DMS79 treated with DMSO at 0.1 percent for 48 hours (cell line): Measurements from ENCODE around the gene ETDC.
"Not testable (repeated sequence)": the region's sequence is repeated elsewhere in the genome, so short reads cannot be mapped to it uniquely, and the experiment has no call there.

Experiments used
- DNase-seq: peaks from one replicate; lab custom pipeline; 2025; lab: John Stamatoyannopoulos, UW

Gene ETDC

GRCh38 chrX:135309430-135309923, at the start of gene ETDC:
ETDC (plus strand) TSS chrX:135309480; CDS start chrX:135309480, 0 bp downstream.
- DNase-seq: no peak

GRCh38 chrX:135260976-135261375, 48.3 kb upstream of the ETDC start:
- DNase-seq: not testable (repeated sequence)

GRCh38 chrX:135263376-135263775, 45.9 kb upstream of the ETDC start:
- DNase-seq: not testable (repeated sequence)

- DNase-seq: no peak
These were observed 45.1 kb upstream of the ETDC start for GRCh38 chrX:135264206-135264605.

- DNase-seq: no peak
These were observed 36.1 kb upstream of the ETDC start for GRCh38 chrX:135273162-135273561.

GRCh38 chrX:135275973-135276372, 33.3 kb upstream of the ETDC start:
- no peak for DNase-seq

- no peak for DNase-seq
These were observed 21.9 kb upstream of the ETDC start for GRCh38 chrX:135287266-135287823.

- peak; percentile 37 for DNase-seq
These were observed 13.9 kb upstream of the ETDC start for GRCh38 chrX:135295238-135295943.

- no peak for DNase-seq
These were observed 13.4 kb upstream of the ETDC start for GRCh38 chrX:135295944-135296305.

- no peak for DNase-seq
These were observed 6.9 kb upstream of the ETDC start for GRCh38 chrX:135302269-135302873.

- no peak for DNase-seq
These were observed 4.5 kb upstream of the ETDC start for GRCh38 chrX:135304741-135305140.

- DNase-seq: no peak
These were observed 2.1 kb upstream of the ETDC start for GRCh38 chrX:135307171-135307570.

GRCh38 chrX:135308345-135308855, 880 bp upstream of the ETDC start:
- DNase-seq: no peak

GRCh38 chrX:135315864-135316263, 6.6 kb downstream of the ETDC start:
- DNase-seq: no peak

- DNase-seq: no peak
These were observed 15.2 kb downstream of the ETDC start for GRCh38 chrX:135324463-135324862.

- not testable (repeated sequence) for DNase-seq
These were observed 15.9 kb downstream of the ETDC start for GRCh38 chrX:135325036-135325818.

- DNase-seq: no peak
These were observed 18.0 kb downstream of the ETDC start for GRCh38 chrX:135327299-135327698.

GRCh38 chrX:135328421-135329005, 19.2 kb downstream of the ETDC start:
- DNase-seq: no peak

GRCh38 chrX:135330706-135331105, 21.4 kb downstream of the ETDC start:
- DNase-seq: no peak

- DNase-seq: no peak
These were observed 22.2 kb downstream of the ETDC start for GRCh38 chrX:135331525-135331924.

- DNase-seq: no peak
These were observed 31.6 kb downstream of the ETDC start for GRCh38 chrX:135340831-135341230.

GRCh38 chrX:135345107-135345589, 35.9 kb downstream of the ETDC start:
- peak; percentile 19 for DNase-seq
